Measurements from ENCODE around the gene C6orf47. TPM values are rescaled to one million over a fixed set of nuclear protein-coding genes. Genes with fewer than 3 reads are reported as not detected.

Gene C6orf47
- total and polyA plus RNA-seq, 2 of the 13 experiments (the other 11 are each of a cell fraction or from before 2014, with no cell fraction given), result 1.7 to 18.1 TPM

DNA sequence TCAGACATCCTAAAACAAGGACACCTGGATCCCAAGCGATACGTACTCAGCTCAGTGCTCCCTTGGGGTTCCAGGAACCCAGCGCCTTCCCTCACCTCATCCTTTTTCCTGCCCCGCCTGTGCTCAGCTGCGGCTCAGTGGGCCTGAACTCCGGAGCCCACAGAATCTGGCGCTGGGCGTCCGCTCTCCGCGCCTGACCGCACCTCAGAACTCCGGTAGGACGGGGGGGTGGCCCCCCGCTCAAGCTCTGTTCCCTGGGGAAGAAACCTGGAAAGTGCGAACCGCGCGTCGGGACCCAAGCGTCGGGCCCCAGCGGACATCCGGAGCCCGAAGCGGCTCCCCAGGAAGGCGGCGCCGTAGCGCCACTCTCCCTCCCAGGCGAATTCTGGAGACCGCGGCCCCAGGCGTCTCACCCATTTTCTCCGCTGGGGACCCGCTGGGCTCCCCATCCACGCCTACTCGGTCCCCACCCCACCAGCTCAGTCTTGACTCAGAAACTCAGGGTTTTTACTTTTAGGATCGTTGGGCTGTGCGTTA lies 20.6 kb upstream of the C6orf47 start:
- DNase-seq (ENCODE audit: low spot score) (no peak), FAIRE-seq (no peak), ATAC-seq (peak; percentile 4)
- H3K9me3 ChIP-seq (ENCODE audit: low read length), result no peaks in the 10 kb centered on the region
- peak overlapping the region; percentile 63; the same call in 1 of the 2 replicates for H3K4me2 ChIP-seq (ENCODE audit: low read depth, low read length)
- H4K20me1 ChIP-seq (ENCODE audit: insufficient read depth, low read length), result no peaks in the 10 kb centered on the region
- H3K4me3 ChIP-seq (replicated peaks in 1 of 3; ENCODE audit: insufficient read depth in 1 of 3, low read depth in 2 of 3, low read length in 3 of 3), result no peak overlapping the region
- intact Hi-C loops (cut with micrococcal nuclease; ENCODE audit: unreplicated experiment) (loop anchor here (2.0 to 5.0 kb wide), 3 partner anchors 22 to 142 kb away; partner anchors contain the start of genes ABHD16A and LY6G6D), in situ Hi-C loops (cut with HindIII; ENCODE audit: extremely low pct_ligation_motif_present, low pct_unique_long_range_greater_than_20kb) (loop anchor here (5.0 kb wide), 1 partner anchor 86 kb away; no protein-coding TSS in a partner anchor)
- CTCF ChIA-PET (ENCODE audit: low intra/inter-chr PET ratio, low total read pairs), result interaction anchor here (0.7 to 3.9 kb wide), 8 partner anchors 9 to 436 kb away, joined by 3 to 30 read pairs (median 3); partner anchors contain the start of gene DDAH2
- WGBS (ENCODE audit: low lambda C conversion rate), result 96% methylated on average over 40 of the region's 40 CpGs
- TF ChIP-seq ZNF576 (CRISPR knock-in tag; IDR thresholded peaks at IDR 0.05) (0 out of 2 replicates have a peak, but pooled peaks have one; percentile 6), GABPB1 (CRISPR knock-in tag; IDR thresholded peaks at IDR 0.05) (peak; percentile 13; the same call in 1 of the 2 replicates), MTA1 (CRISPR knock-in tag; IDR thresholded peaks at IDR 0.05; ENCODE audit: borderline replicate concordance) (no peak), ZNF510 (CRISPR knock-in tag; IDR thresholded peaks at IDR 0.05; ENCODE audit: low read depth) (no peak), PCBP1 (IDR thresholded peaks at IDR 0.05; ENCODE audit: borderline replicate concordance, low read depth, low read length) (0 out of 2 replicates have a peak, but pooled peaks have one; percentile 31), SKI (IDR thresholded peaks at IDR 0.05; ENCODE audit: partially characterized antibody) (no peak), ZBTB38 (CRISPR knock-in tag; IDR thresholded peaks at IDR 0.05) (peak; percentile 14; the same call in 1 of the 2 replicates), ZNF782 (CRISPR knock-in tag; IDR thresholded peaks at IDR 0.05; ENCODE audit: borderline replicate concordance) (peak; percentile 16; the same call in 1 of the 2 replicates), AGO2 (optimal IDR thresholded peaks at IDR 0.05; ENCODE audit: low read depth, low read length) (peak; percentile 40), KDM3A (CRISPR knock-in tag; IDR thresholded peaks at IDR 0.05; ENCODE audit: low read depth) (0 out of 2 replicates have a peak, but pooled peaks have one; percentile 3), ZFP91 (CRISPR knock-in tag; IDR thresholded peaks at IDR 0.05; ENCODE audit: borderline replicate concordance) (0 out of 2 replicates have a peak, but pooled peaks have one; percentile 7)
- TF ChIP-seq, protein P1, sequence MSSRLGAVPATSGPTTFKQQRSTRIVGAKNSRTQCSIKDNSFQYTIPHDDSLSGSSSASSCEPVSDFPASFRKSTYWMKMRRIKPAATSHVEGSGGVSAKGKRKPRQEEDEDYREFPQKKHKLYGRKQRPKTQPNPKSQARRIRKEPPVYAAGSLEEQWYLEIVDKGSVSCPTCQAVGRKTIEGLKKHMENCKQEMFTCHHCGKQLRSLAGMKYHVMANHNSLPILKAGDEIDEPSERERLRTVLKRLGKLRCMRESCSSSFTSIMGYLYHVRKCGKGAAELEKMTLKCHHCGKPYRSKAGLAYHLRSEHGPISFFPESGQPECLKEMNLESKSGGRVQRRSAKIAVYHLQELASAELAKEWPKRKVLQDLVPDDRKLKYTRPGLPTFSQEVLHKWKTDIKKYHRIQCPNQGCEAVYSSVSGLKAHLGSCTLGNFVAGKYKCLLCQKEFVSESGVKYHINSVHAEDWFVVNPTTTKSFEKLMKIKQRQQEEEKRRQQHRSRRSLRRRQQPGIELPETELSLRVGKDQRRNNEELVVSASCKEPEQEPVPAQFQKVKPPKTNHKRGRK (CRISPR knock-in tag; IDR thresholded peaks at IDR 0.05), result no peak
- peaks cover under 1% of the 10 kb centered on the region in 2 experiments; a peak in 2 of 5 replicates for H3K36me3 ChIP-seq (replicated peaks in 1 of 2; ENCODE audit: control insufficient read depth in 1 of 2, insufficient read depth in 2 of 2, low read length in 2 of 2)
- H3K79me2 ChIP-seq (ENCODE audit: insufficient read depth, low read length), result no peaks in the 10 kb centered on the region
- BruUV-seq (replicated peaks), result no TSS peak
- H3K9ac ChIP-seq (ENCODE audit: insufficient read depth, low read depth, low read length), result no peak overlapping the region
- POLR2A ChIA-PET, result interaction anchor here (0.6 to 1.9 kb wide), 4 partner anchors 10 to 168 kb away, joined by 4 to 5 read pairs (median 4); partner anchors contain the start of genes ABHD16A and HSPA1B
- peaks cover 26% of the 10 kb centered on the region for H3K4me1 ChIP-seq (ENCODE audit: insufficient read depth, low read length)
- no peak overlapping the region for H2AFZ ChIP-seq (ENCODE audit: low read length)
- no peak overlapping the region for H3K27ac ChIP-seq (ENCODE audit: extremely low read length, insufficient read depth, low read length)
- no peaks in the 10 kb centered on the region for H3K27me3 ChIP-seq (ENCODE audit: control insufficient read depth in 1 of 2, insufficient read depth in 2 of 2, low read length in 2 of 2)

Measured in HepG2 (cell line).